ENCODE data around the gene FOXJ3. TPM values are rescaled to one million over a fixed set of nuclear protein-coding genes. Genes with fewer than 3 reads are reported as not detected.

The FOXJ3 gene
- total and polyA plus RNA-seq, 2 of the 13 experiments (the other 11 are each of a cell fraction or from before 2014, with no cell fraction given), result 16.6 to 48.5 TPM

DNA sequence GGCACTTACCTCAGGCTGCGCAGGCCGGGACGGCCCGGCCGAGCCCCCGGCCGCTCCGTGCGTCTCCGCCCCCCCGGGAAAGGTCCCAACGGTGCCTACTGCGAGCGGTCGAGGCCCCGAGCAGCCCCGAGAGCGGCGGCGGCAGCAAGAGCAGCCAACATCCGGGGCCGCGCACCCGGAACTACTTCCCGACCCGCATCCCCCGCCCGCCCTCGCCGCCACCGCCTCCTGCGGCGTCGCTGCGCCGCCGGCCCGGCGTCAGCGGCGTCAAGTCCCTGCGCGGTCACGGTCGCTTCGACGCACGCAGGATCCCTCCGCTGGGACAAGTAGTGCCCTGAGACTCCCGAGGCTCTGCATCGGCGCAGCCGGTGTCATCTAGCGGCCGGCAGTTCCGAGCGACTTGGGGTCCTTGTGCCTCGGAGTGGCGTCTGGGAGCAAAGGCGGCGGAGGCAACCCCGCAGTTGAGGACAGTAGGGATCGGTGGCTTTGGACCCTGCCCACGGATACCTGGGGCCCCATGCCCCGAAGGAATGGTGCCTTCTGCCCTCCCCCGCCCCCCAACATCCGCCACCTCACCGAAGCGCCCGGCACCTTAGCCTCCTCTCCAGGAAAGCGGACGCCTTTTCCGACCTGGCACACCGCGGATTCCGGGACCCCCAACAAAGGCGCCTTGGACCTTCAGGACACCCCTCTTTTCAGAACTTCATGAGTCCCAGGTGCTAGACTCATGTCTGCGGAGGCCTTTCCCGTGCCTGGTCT, at the start of gene FOXJ3 (continued):
- TF ChIP-seq ZNF572 (CRISPR knock-in tag; IDR thresholded peaks at IDR 0.05) (0 out of 2 replicates have a peak, but pooled peaks have one; percentile 39), RNF2 (conservative IDR thresholded peaks at IDR 0.05; ENCODE audit: low read depth) (no peak), SCMH1 (CRISPR knock-in tag; IDR thresholded peaks at IDR 0.05; ENCODE audit: borderline replicate concordance) (no peak), POLR2G (IDR thresholded peaks at IDR 0.05; ENCODE audit: low read depth, low read length) (peak; percentile 89), NFKBIZ (CRISPR knock-in tag; IDR thresholded peaks at IDR 0.05) (peak; percentile 71; the same call in 1 of the 2 replicates), ZNF549 (CRISPR knock-in tag; IDR thresholded peaks at IDR 0.05) (no peak), ZBTB3 (CRISPR knock-in tag; IDR thresholded peaks at IDR 0.05; ENCODE audit: borderline replicate concordance, low read depth) (peak; percentile 28; the same call in 1 of the 2 replicates)
- TF ChIP-seq, protein P1, sequence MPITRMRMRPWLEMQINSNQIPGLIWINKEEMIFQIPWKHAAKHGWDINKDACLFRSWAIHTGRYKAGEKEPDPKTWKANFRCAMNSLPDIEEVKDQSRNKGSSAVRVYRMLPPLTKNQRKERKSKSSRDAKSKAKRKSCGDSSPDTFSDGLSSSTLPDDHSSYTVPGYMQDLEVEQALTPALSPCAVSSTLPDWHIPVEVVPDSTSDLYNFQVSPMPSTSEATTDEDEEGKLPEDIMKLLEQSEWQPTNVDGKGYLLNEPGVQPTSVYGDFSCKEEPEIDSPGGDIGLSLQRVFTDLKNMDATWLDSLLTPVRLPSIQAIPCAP (CRISPR knock-in tag; IDR thresholded peaks at IDR 0.05; ENCODE audit: low read depth), result no peak
- TF ChIP-seq, protein P2, sequence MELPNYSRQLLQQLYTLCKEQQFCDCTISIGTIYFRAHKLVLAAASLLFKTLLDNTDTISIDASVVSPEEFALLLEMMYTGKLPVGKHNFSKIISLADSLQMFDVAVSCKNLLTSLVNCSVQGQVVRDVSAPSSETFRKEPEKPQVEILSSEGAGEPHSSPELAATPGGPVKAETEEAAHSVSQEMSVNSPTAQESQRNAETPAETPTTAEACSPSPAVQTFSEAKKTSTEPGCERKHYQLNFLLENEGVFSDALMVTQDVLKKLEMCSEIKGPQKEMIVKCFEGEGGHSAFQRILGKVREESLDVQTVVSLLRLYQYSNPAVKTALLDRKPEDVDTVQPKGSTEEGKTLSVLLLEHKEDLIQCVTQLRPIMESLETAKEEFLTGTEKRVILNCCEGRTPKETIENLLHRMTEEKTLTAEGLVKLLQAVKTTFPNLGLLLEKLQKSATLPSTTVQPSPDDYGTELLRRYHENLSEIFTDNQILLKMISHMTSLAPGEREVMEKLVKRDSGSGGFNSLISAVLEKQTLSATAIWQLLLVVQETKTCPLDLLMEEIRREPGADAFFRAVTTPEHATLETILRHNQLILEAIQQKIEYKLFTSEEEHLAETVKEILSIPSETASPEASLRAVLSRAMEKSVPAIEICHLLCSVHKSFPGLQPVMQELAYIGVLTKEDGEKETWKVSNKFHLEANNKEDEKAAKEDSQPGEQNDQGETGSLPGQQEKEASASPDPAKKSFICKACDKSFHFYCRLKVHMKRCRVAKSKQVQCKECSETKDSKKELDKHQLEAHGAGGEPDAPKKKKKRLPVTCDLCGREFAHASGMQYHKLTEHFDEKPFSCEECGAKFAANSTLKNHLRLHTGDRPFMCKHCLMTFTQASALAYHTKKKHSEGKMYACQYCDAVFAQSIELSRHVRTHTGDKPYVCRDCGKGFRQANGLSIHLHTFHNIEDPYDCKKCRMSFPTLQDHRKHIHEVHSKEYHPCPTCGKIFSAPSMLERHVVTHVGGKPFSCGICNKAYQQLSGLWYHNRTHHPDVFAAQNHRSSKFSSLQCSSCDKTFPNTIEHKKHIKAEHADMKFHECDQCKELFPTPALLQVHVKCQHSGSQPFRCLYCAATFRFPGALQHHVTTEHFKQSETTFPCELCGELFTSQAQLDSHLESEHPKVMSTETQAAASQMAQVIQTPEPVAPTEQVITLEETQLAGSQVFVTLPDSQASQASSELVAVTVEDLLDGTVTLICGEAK (IDR thresholded peaks at IDR 0.05), result no peak
- TF ChIP-seq, protein P2 (CRISPR knock-in tag; IDR thresholded peaks at IDR 0.05), result peak; percentile 90
- TF ChIP-seq, protein P3, sequence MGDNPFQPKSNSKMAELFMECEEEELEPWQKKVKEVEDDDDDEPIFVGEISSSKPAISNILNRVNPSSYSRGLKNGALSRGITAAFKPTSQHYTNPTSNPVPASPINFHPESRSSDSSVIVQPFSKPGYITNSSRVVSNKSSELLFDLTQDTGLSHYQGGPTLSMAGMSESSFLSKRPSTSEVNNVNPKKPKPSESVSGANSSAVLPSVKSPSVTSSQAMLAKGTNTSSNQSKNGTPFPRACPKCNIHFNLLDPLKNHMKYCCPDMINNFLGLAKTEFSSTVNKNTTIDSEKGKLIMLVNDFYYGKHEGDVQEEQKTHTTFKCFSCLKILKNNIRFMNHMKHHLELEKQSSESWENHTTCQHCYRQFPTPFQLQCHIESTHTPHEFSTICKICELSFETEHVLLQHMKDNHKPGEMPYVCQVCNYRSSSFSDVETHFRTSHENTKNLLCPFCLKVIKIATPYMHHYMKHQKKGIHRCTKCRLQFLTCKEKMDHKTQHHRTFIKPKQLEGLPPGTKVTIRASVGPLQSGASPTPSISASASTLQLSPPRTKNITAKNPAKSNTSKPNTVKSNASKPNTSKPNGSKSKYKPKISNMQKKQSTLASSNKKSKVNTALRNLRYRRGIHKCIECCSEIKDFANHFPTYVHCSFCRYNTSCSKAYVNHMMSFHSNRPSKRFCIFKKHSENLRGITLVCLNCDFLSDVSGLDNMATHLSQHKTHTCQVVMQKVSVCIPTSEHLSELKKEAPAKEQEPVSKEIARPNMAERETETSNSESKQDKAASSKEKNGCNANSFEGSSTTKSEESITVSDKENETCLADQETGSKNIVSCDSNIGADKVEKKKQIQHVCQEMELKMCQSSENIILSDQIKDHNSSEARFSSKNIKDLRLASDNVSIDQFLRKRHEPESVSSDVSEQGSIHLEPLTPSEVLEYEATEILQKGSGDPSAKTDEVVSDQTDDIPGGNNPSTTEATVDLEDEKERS (CRISPR knock-in tag; IDR thresholded peaks at IDR 0.05), result no peak; the same call in 1 of the 2 replicates
- TF ChIP-seq, protein P4, sequence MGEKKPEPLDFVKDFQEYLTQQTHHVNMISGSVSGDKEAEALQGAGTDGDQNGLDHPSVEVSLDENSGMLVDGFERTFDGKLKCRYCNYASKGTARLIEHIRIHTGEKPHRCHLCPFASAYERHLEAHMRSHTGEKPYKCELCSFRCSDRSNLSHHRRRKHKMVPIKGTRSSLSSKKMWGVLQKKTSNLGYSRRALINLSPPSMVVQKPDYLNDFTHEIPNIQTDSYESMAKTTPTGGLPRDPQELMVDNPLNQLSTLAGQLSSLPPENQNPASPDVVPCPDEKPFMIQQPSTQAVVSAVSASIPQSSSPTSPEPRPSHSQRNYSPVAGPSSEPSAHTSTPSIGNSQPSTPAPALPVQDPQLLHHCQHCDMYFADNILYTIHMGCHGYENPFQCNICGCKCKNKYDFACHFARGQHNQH (CRISPR knock-in tag; IDR thresholded peaks at IDR 0.05), result peak; percentile 82; the same call in 1 of the 2 replicates
